Dermis blood vessel endothelial cell (primary cell): ENCODE data around the gene NPLOC4. TPM values are rescaled to one million over a fixed set of nuclear protein-coding genes. Genes with fewer than 3 reads are reported as not detected.

Experiments
- DNase-seq: peaks from one replicate; pipeline ENCODE4 v3.0.0; 2010
- total RNA-seq: library from RNA; depleted of rRNA; stranded (reverse); fragments of >200 nt; gene quantifications from 2 replicates; pipeline ENCODE4 v1.2.3, GENCODE V29; 2014

The NPLOC4 gene
- total RNA-seq, 1 donor from 2014 or later = 83.9 TPM

GRCh38 chr17:81517339-81518112 is 119.4 kb downstream of the NPLOC4 start:
- DNase-seq = no peak

DNA sequence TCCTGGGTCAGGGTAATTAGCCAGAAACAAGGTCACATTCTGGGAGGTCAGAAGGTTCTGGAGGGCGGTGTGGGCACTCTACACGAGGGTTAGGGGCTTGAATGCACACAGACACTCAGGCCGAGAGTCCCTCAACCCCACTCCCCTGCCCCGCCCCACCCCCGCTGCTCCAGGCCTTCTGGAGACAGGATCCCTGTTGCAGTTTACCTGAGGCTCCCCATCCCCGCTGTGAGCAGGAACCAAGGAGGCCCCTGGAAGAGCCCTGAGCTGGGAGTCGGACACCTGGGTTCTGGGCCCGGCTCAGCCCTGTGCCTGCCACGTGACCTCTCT is 119.9 kb downstream of the NPLOC4 start:
- DNase-seq = no peak

- no peak for DNase-seq
These were observed 120.5 kb downstream of the NPLOC4 start for GRCh38 chr17:81516439-81516838.

GRCh38 chr17:81515530-81516041 is 121.3 kb downstream of the NPLOC4 start:
- DNase-seq = no peak

GRCh38 chr17:81514739-81515529 is 122.0 kb downstream of the NPLOC4 start:
- peak; percentile 83 for DNase-seq

DNA sequence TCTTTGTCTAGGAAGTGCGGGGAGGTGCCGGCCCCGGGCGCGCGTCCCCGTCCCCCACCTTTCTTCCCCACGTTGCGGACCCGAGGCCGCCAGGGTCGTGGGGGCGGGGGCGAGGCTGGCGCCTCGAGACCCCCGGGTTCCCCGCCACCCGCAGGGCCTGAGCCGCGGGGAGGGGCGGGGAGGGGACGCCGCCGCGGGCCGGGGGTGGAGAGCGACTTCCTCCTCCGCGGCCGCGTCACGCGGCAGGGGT is 122.5 kb downstream of the NPLOC4 start:
- DNase-seq = no peak

DNA sequence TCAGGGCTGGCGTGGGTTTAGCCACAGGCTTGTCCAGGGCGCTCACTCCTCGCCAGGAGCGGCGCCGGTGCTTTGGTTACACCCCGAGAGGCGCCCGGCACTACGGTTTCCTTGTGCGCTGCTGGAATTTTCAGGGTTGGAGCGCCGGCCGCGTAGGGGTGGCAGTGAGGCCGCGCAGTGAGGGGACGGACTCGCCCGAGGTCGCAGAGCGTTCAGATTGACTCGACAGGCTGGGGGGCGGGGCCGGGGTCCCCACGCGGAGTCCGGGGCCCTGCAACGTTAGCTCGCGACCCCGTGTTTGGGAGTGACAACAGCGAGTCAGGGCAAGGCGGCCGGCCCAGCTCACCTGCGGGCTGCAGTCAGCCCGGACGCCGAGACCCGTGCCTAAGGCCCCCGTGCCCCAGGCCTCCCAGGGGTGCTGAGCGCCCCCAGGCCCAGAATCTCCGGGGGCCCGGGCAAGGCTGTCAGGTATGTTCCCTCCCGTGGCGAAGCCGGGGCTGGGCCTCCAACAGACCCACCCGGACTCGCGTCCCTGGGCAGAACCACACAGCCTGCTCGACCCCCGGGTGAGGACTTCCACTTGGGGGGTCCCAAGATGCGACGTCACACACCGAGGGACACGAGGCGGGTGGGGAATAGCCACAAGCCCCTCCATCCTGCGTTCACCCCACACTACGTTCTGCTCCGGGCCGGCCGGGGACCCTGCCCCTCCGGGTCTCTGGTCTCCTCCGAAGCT is 123.0 kb downstream of the NPLOC4 start:
- peak; percentile 80 for DNase-seq

- DNase-seq = peak; percentile 71
These were observed 123.5 kb downstream of the NPLOC4 start for GRCh38 chr17:81513372-81513752.

- DNase-seq = peak; percentile 93
These were observed 124.1 kb downstream of the NPLOC4 start, which contains the start of gene ACTG1 for GRCh38 chr17:81512562-81513371. TSS of gene ACTG1 (minus strand) at chr17:81512799. CDS start at chr17:81512354, 445 bp downstream.

DNA sequence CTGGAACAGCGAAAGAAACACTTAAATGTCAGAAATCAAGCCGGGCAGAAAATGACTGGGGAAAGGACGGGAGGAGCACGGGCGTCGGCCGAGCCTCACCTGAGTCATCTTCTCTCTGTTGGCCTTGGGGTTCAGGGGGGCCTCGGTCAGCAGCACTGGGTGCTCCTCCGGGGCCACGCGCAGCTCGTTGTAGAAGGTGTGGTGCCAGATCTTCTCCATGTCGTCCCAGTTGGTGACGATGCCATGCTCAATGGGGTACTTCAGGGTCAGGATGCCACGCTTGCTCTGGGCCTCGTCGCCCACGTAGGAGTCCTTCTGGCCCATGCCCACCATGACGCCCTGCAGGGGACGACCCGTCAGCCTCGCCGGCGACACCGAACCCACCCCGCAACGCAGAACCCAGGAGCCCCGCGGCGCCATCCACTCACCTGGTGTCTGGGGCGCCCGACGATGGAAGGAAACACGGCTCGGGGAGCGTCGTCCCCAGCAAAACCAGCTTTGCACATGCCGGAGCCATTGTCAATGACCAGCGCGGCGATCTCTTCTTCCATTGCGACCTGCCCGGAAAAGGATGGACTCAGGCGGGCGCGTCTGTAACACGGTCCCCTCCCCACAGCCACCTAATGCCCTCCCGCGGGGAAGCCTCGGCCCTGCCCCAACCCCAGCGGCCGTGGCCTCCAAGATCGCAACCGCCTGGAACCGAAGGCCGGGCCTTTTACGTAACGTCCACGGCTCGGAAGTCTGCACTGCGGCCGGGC is 124.9 kb downstream of the NPLOC4 start:
- no peak for DNase-seq

DNA sequence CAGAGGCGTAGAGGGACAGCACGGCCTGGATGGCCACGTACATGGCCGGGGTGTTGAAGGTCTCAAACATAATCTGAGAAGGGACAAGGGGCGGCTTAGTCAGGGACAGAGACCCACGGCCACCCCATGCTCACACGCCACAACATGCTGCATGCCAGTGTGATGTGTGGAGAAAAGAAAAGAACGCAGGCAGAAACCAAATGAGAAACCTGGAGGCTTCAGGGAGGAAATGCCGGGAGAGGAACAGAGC is 125.4 kb downstream of the NPLOC4 start:
- DNase-seq = no peak

- peak; percentile 49 for DNase-seq
These were observed 125.9 kb downstream of the NPLOC4 start for GRCh38 chr17:81510785-81511553.

GRCh38 chr17:81509972-81510784 is 126.7 kb downstream of the NPLOC4 start:
- DNase-seq = peak; percentile 31

- peak; percentile 24 for DNase-seq
These were observed 127.5 kb downstream of the NPLOC4 start for GRCh38 chr17:81509207-81509971.

- peak; percentile 55 for DNase-seq
These were observed 128.2 kb downstream of the NPLOC4 start for GRCh38 chr17:81508639-81509206.
